ENCODE results near the gene CYB561D2.

CYB561D2 gene

DNA sequence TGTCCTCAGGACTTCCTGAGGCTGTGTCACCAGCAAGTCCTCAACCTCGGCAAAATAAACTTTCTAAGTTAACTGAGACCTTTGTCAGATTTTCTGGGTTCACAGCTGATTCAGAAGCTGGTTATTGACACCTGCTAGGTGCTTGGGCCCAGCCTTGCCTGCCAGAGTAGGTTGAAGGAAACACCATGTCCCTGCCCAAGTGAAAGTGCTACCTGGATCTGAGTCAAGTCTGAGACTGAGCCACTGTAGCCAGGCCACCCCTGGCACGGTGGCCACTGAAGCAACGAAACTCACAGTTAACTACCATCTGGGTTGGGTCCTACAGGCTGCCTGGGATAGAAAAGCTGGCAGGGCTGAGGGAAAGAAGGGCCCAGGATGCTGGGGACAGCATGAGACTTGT, 36.3 kb upstream of the CYB561D2 start:
- TF ChIP-seq TAF1 (IDR thresholded peaks at IDR 0.05; ENCODE audit: low read depth) (no peak), YY1 (IDR thresholded peaks at IDR 0.05; ENCODE audit: low read depth) (no peak), EP300 (IDR thresholded peaks at IDR 0.05; ENCODE audit: borderline replicate concordance) (no peak), TCF12 (IDR thresholded peaks at IDR 0.05; ENCODE audit: low read depth) (no peak), ZBTB7A (IDR thresholded peaks at IDR 0.05; ENCODE audit: low read depth) (no peak), CEBPB (IDR thresholded peaks at IDR 0.05) (no peak), EGR1 (IDR thresholded peaks at IDR 0.05) (no peak), CREB1 (IDR thresholded peaks at IDR 0.05; ENCODE audit: low read depth) (no peak), NFIC (IDR thresholded peaks at IDR 0.05) (no peak), TEAD4 (IDR thresholded peaks at IDR 0.05) (no peak), RAD21 (IDR thresholded peaks at IDR 0.05; ENCODE audit: low read depth) (no peak)
- TF ChIP-seq, protein P1, sequence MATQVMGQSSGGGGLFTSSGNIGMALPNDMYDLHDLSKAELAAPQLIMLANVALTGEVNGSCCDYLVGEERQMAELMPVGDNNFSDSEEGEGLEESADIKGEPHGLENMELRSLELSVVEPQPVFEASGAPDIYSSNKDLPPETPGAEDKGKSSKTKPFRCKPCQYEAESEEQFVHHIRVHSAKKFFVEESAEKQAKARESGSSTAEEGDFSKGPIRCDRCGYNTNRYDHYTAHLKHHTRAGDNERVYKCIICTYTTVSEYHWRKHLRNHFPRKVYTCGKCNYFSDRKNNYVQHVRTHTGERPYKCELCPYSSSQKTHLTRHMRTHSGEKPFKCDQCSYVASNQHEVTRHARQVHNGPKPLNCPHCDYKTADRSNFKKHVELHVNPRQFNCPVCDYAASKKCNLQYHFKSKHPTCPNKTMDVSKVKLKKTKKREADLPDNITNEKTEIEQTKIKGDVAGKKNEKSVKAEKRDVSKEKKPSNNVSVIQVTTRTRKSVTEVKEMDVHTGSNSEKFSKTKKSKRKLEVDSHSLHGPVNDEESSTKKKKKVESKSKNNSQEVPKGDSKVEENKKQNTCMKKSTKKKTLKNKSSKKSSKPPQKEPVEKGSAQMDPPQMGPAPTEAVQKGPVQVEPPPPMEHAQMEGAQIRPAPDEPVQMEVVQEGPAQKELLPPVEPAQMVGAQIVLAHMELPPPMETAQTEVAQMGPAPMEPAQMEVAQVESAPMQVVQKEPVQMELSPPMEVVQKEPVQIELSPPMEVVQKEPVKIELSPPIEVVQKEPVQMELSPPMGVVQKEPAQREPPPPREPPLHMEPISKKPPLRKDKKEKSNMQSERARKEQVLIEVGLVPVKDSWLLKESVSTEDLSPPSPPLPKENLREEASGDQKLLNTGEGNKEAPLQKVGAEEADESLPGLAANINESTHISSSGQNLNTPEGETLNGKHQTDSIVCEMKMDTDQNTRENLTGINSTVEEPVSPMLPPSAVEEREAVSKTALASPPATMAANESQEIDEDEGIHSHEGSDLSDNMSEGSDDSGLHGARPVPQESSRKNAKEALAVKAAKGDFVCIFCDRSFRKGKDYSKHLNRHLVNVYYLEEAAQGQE (IDR thresholded peaks at IDR 0.05; ENCODE audit: low read depth) = no peak
- TF ChIP-seq, protein P2, sequence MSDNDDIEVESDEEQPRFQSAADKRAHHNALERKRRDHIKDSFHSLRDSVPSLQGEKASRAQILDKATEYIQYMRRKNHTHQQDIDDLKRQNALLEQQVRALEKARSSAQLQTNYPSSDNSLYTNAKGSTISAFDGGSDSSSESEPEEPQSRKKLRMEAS (IDR thresholded peaks at IDR 0.05) = no peak
- TF ChIP-seq, protein P3, sequence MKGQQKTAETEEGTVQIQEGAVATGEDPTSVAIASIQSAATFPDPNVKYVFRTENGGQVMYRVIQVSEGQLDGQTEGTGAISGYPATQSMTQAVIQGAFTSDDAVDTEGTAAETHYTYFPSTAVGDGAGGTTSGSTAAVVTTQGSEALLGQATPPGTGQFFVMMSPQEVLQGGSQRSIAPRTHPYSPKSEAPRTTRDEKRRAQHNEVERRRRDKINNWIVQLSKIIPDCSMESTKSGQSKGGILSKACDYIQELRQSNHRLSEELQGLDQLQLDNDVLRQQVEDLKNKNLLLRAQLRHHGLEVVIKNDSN (IDR thresholded peaks at IDR 0.05) = no peak

DNA sequence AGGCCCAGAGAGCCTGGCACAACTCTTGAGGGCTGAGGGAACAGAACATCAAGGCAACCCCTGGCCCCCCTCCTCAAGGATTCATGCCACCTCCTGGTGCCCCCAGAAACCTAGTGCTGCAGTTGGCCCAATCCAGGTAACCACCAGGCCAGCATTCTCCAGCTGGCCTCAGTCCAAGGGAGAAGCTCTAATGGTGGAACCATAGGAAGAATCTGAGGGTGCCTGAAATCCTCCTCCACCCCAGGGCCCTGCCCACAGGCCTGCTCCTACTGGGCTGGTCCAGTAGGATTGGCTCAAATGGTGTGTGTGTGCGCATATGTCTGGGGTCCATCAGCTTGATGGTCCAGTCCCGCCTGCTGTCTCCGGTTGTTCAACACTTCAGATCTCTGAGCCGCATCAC, 35.8 kb upstream of the CYB561D2 start:
- TF ChIP-seq CEBPB (IDR thresholded peaks at IDR 0.05) = no peak
- TF ChIP-seq ZBTB7A (IDR thresholded peaks at IDR 0.05; ENCODE audit: low read depth) = no peak
- TF ChIP-seq EGR1 (IDR thresholded peaks at IDR 0.05) = no peak
- TF ChIP-seq EP300 (IDR thresholded peaks at IDR 0.05; ENCODE audit: borderline replicate concordance) = no peak
- no peak for TF ChIP-seq NFIC (IDR thresholded peaks at IDR 0.05)
- TF ChIP-seq, protein P2 (IDR thresholded peaks at IDR 0.05) = no peak
- TF ChIP-seq TCF12 (IDR thresholded peaks at IDR 0.05; ENCODE audit: low read depth) = no peak
- no peak for TF ChIP-seq TAF1 (IDR thresholded peaks at IDR 0.05; ENCODE audit: low read depth)
- TF ChIP-seq, protein P3 (IDR thresholded peaks at IDR 0.05) = no peak
- TF ChIP-seq, protein P1 (IDR thresholded peaks at IDR 0.05; ENCODE audit: low read depth) = no peak
- no peak for TF ChIP-seq RAD21 (IDR thresholded peaks at IDR 0.05; ENCODE audit: low read depth)
- no peak for TF ChIP-seq FOXM1 (IDR thresholded peaks at IDR 0.05; ENCODE audit: borderline replicate concordance, low read depth)
- TF ChIP-seq YY1 (IDR thresholded peaks at IDR 0.05; ENCODE audit: low read depth) = no peak
- TF ChIP-seq CREB1 (IDR thresholded peaks at IDR 0.05; ENCODE audit: low read depth) = no peak
- no peak for TF ChIP-seq TEAD4 (IDR thresholded peaks at IDR 0.05)

DNA sequence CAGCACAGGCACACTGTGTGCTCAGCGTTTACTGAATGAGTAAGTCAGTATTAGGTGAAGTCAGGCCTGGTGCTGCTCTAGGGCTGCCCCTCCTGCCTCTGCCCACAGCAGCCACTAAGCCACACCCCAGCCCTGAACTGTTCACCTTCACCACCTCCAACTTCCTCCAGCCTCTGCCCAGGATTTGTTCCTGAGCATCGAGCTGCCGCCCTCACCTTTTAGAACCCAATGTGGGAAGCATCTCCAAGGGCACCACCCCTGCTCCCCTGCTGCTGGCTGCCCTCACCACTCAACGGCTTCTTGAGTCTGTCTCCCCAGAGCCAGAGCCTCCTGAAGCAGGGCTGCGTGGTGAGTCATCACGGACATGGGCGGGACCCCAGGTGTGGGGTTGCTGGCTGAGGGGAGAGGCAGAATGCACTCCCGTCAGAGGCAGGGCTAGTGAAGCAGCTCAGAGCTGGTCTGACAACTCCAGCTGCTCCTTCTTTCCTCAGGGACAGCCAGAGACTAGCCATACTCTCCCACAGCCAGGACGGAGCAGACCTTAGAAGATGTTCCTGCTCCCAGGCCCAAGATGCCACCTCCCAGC, 33.9 kb upstream of the CYB561D2 start:
- TF ChIP-seq, protein P2 (IDR thresholded peaks at IDR 0.05) = peak; percentile 69
- TF ChIP-seq TCF12 (IDR thresholded peaks at IDR 0.05; ENCODE audit: low read depth) (peak; percentile 88), YY1 (IDR thresholded peaks at IDR 0.05; ENCODE audit: low read depth) (peak; percentile 55), RAD21 (IDR thresholded peaks at IDR 0.05; ENCODE audit: low read depth) (peak; percentile 14; the same call in 1 of the 2 replicates), TAF1 (IDR thresholded peaks at IDR 0.05; ENCODE audit: low read depth) (peak; percentile 60), EP300 (IDR thresholded peaks at IDR 0.05; ENCODE audit: borderline replicate concordance) (no peak; the same call in none of the 2 replicates), TEAD4 (IDR thresholded peaks at IDR 0.05) (peak; percentile 27; the same call in 1 of the 2 replicates), NFIC (IDR thresholded peaks at IDR 0.05) (no peak; the same call in 1 of the 2 replicates), EGR1 (IDR thresholded peaks at IDR 0.05) (no peak), CREB1 (IDR thresholded peaks at IDR 0.05; ENCODE audit: low read depth) (no peak), FOXM1 (IDR thresholded peaks at IDR 0.05; ENCODE audit: borderline replicate concordance, low read depth) (peak; percentile 64; the same call in 1 of the 2 replicates), ZBTB7A (IDR thresholded peaks at IDR 0.05; ENCODE audit: low read depth) (0 out of 2 replicates have a peak, but pooled peaks have one; percentile 32), CEBPB (IDR thresholded peaks at IDR 0.05) (no peak)
- TF ChIP-seq, protein P1 (IDR thresholded peaks at IDR 0.05; ENCODE audit: low read depth) = no peak
- TF ChIP-seq, protein P3 (IDR thresholded peaks at IDR 0.05) = no peak; the same call in 1 of the 2 replicates

Data from Ishikawa (cell line).